NCI-H146 treated with DMSO at 0.1 percent for 48 hours (cell line): Measurements from ENCODE around the gene CDC25A.
"Not testable (repeated sequence)": the region's sequence is repeated elsewhere in the genome, so short reads cannot be mapped to it uniquely, and the experiment has no call there.

Experiments
- DNase-seq: peaks from one replicate; lab custom pipeline; 2025; ENCODE audit not compliant: unreplicated experiment; lab: John Stamatoyannopoulos, UW

Gene CDC25A

DNA sequence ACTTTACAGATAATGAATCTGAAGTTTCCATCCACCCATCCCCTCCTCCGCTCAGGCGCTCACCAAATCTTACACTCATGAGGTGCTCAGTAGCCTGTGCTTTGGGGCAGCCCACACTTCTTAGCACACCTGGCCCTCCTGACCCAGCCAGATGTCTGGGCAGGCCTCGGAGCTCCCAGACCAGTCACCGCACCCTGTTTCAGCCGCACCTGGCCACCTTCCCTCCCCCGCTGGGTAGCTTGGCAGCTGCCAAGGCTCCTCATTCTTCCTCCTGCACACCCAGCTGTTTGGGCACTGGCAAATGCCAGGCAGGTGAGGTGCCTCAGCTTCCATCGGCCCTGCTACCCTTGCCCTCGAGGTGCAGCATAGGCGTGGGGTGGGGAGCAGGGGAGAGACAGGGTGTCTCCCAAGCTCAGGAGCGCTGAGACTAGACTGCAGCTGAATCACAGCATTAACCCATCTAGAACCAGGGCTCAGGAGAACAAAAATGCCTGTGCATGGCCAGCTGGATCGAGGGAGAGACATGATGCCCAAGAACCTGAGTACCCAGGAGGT, 45.8 kb downstream of the CDC25A start:
- no peak for DNase-seq

- DNase-seq, result no peak
Measured at GRCh38 chr3:48141604-48142137, 46.5 kb downstream of the CDC25A start.

GRCh38 chr3:48140936-48141603, 47.1 kb downstream of the CDC25A start:
- no peak for DNase-seq

- no peak for DNase-seq
Measured at GRCh38 chr3:48140336-48140757, 47.9 kb downstream of the CDC25A start.

GRCh38 chr3:48137425-48137999, 50.7 kb downstream of the CDC25A start:
- DNase-seq, result no peak

DNA sequence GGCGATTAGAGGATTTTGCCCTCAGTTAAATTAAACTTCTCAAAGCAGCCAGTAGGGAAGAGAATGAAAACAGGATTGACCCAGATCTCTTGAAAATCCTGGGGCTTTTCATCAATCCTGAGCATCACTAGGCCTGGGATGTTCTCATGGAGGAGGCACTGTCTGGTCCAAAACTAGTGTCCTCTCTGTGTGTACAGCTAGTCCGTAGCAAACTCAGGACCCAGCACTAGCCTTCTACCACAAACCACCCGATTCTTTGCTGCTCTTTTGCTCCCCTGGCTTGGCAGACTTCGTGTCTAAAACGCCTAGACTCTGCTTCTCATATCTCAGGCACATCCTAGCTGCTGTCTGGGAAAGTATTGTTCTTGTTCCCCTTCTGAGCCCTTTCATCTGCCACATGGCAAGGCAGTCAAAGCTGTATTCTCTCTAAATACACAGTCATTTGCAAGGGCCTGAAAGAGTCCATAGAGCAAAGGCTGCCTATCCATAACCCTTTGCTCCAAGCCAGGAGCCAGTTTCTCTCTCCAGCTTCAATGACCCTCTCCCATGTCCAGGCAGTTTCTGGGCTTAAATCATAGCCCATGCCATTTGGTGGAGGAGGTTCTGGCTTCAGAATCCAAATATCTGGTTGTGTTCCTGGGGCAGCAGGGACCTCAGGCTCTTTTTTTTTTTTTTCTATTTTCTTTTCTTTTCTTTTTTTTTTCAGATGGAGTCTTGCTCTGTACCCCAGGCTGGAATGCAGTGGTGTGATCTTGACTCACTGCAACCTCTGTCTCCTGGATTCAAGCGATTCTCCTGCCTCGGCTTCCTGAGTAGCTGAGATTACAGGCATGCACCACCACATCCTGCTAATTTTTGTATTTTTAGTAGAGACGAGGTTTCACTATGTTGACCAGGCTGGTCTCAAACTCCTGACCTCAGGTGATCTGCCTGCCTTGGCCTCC, 52.4 kb downstream of the CDC25A start:
- no peak for DNase-seq

- DNase-seq, result no peak
Measured at GRCh38 chr3:48130321-48130904, 57.8 kb downstream of the CDC25A start.

DNA sequence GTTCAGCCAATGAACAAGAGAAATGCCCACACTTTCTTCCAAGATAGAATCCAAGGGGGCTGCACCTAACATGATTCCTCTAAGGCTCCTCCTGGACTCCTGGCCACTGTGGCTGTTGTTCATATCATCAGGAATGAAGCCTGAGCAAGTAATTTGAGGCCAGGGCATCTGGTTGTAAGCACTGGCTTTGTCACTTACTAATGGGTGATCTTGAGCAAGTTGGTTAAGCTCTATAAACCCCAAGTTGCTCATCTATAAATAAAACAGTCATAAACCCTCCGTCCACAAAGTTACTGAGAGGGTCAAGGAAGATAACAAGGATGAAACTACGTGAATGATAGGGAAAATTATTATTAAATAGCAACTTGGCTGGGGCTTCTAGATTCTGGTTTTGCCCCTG, 58.3 kb downstream of the CDC25A start:
- DNase-seq, result no peak

DNA sequence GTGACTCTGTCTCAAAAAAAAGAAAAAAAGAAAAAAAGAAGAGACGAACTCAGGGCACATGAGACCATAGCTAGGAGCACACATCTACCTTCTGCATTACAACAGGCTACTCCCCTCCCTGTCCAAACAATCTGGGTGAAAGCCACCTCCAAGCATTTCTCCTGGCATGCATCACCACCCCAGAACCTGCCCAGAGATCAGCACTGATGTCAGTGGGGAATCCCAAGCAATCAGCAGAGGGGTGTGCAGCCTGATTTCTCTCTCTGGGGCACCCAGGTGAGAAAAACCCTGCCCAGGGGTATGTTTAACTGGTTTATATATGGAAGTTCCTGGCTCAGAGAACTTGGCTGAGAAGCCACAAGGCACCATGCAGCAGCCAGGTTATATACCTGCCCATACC, 59.4 kb downstream of the CDC25A start:
- no peak for DNase-seq

- no peak for DNase-seq
Measured at GRCh38 chr3:48125886-48126622, 62.2 kb downstream of the CDC25A start.

DNA sequence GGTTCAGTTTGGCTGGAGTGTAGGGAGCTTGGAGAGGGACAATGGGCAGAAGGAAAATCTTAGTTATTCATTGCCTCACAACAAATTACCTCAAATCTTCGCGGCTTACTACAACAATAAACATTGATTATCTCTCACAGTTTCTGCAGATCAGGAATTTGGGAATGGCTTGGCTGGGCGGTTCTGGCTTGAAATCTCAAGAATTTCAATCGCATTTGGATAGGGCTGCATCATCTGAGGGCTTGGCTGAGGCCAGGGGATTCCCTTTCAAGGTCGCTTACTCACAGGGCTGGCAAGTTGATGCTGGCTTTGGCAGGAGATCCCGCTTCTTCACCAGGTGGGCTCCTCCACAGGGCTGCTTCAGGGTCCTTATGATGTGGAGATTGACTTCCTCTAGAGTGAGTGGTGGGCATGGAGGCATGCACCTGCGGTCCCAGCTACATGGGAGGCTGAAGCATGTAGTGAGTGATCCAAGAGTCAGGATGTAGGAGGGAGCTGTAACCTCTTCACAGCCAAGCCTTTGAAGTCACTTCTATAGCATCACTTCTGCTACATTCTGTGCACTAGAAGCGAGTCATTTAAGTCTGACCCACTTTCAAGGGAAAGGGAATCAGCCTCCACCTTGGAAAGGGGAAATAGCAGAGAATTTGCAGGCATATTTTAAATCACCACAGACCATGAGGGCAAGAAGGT, 63.1 kb downstream of the CDC25A start:
- no peak for DNase-seq

DNA sequence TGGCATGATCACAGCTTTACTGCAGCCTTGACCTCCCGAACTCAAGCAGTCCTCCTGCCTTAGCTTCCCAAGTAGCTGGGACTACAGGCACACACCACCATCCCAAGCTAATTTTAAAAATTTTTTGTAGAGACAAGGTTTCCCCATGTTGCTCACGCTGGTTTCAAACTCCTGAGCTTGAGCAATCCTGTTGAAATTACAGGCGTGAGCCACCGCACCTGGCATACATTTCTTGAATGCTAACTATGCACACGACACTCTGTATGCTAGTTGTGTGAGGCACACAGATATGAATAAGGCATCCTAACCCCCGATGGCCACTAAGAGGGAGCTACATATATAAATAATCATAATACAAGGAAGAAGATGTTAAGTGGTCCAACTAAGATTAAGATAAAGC, 64.9 kb downstream of the CDC25A start:
- no peak for DNase-seq

- no peak for DNase-seq
Measured at GRCh38 chr3:48122504-48122903, 65.7 kb downstream of the CDC25A start.

DNA sequence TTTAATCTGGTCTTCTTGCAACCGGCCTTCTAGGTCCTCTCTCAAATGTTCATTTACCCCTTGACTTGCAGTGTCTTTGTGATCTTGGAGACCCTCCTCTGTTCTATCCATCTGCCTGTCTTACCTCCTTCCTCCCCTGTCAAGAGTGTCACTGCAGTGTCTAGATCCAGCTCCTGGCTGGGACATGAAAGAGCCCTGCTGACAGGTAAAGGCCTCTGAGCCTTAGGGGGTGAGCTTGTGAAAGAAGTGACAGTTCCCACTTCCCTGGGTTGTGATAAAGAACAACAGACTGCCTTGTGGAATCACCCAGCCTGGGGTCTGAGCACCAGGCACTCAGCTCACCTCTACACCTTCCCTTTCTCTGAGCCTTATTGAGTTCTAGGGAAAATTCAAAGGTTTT, 68.0 kb downstream of the CDC25A start:
- no peak for DNase-seq

GRCh38 chr3:48119505-48120193, 68.6 kb downstream of the CDC25A start:
- no peak for DNase-seq

DNA sequence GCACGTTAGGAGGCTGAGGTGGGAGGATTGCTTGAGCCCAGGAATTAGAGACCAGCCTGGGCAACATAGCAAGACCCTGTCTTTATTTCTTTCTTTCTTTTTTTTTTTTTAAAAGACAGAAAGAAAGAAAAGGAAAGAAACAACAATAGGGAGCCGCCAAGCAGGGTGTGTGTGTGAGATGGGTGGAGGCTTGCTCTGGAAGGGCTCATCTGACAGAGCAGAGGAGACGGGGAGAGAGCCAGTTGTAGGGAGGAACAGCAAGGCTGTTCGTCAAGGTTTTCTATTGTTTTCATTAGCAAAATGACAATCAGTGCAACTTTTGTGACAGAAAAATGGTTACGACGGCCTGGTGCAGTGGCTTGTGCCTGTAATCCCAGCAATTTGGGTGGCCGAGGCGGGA, 69.3 kb downstream of the CDC25A start:
- DNase-seq, result no peak

- no peak for DNase-seq
Measured at GRCh38 chr3:48118322-48118721, 69.9 kb downstream of the CDC25A start.

GRCh38 chr3:48112813-48113212, 75.4 kb downstream of the CDC25A start:
- DNase-seq, result no peak

- DNase-seq, result not testable (repeated sequence)
Measured at GRCh38 chr3:48112108-48112791, 76.0 kb downstream of the CDC25A start.
